ENCODE data around the gene DNAH8. TPM values are rescaled to one million over a fixed set of nuclear protein-coding genes. Genes with fewer than 3 reads are reported as not detected.

Gene DNAH8
- polyA plus RNA-seq, 3 donors: not detected

- no peak for DNase-seq
- no peak overlapping the region for H2AFZ ChIP-seq (ENCODE audit: insufficient read depth, low read depth, low read length, poor library complexity, severe bottlenecking)
- no peaks in the 10 kb centered on the region for H3K27me3 ChIP-seq (ENCODE audit: control insufficient read depth in 2 of 2, insufficient read depth in 2 of 2, low read length in 2 of 2)
- WGBS (ENCODE audit: insufficient coverage): 95% methylated on average over 3 of the region's 4 CpGs
- Mint-ChIP-seq H3K4me1 (no peaks in the 10 kb centered on the region), H3K27me3 (ENCODE audit: low read depth in 3 of 3) (peaks cover 4 to 7% (median 4%) of the 10 kb centered on the region in 3 donors), H3K9me3 (no peaks in the 10 kb centered on the region), H3K27ac (no peak overlapping the region), H3K4me3 (no peak overlapping the region), H3K36me3 (no peaks in the 10 kb centered on the region)
- H3K27ac ChIP-seq (ENCODE audit: low read depth in 1 of 2, low read length in 2 of 2): no peak overlapping the region
- intact Hi-C loops (cut with micrococcal nuclease): no loop called here
- TF ChIP-seq CTCF (IDR thresholded peaks at IDR 0.05): no peak
- no peak overlapping the region for H3K9ac ChIP-seq (ENCODE audit: insufficient read depth, low read length, poor library complexity, severe bottlenecking)
- H3K4me3 ChIP-seq (replicated peaks in 1 of 3; ENCODE audit: low read depth in 2 of 3, low read length in 3 of 3): no peak overlapping the region
- no peaks in the 10 kb centered on the region for H3K9me3 ChIP-seq (replicated peaks in 1 of 2; ENCODE audit: control insufficient read depth in 1 of 2, insufficient read depth in 1 of 2, low read length in 2 of 2)
- H3K36me3 ChIP-seq (replicated peaks in 1 of 2; ENCODE audit: control insufficient read depth in 1 of 2, insufficient read depth in 2 of 2, low read length in 2 of 2): no peaks in the 10 kb centered on the region
- no peaks in the 10 kb centered on the region for H3K79me2 ChIP-seq (ENCODE audit: insufficient read depth, low read length)
- H3K4me2 ChIP-seq (replicated peaks; ENCODE audit: extremely low read depth, low read length, poor library complexity, severe bottlenecking): no peak overlapping the region
- H3K4me1 ChIP-seq (ENCODE audit: control insufficient read depth in 1 of 2, insufficient read depth in 2 of 2, low read length in 2 of 2): no peaks in the 10 kb centered on the region
- H4K20me1 ChIP-seq (ENCODE audit: insufficient read depth, low read length): no peaks in the 10 kb centered on the region
Observed at GRCh38 chr6:38943964-38944363, 228.9 kb downstream of the DNAH8 start.

GRCh38 chr6:38944655-38945279 lies 229.7 kb downstream of the DNAH8 start:
- DNase-seq: no peak
- no peak for TF ChIP-seq CTCF (IDR thresholded peaks at IDR 0.05)
- no peak overlapping the region for H3K27ac Mint-ChIP-seq
- intact Hi-C loops (cut with micrococcal nuclease): no loop called here
- Histone ChIP-seq H3K4me1 (ENCODE audit: control insufficient read depth in 1 of 2, insufficient read depth in 2 of 2, low read length in 2 of 2) (no peaks in the 10 kb centered on the region), H4K20me1 (ENCODE audit: insufficient read depth, low read length) (no peaks in the 10 kb centered on the region), H3K36me3 (replicated peaks in 1 of 2; ENCODE audit: control insufficient read depth in 1 of 2, insufficient read depth in 2 of 2, low read length in 2 of 2) (no peaks in the 10 kb centered on the region), H3K4me2 (replicated peaks; ENCODE audit: extremely low read depth, low read length, poor library complexity, severe bottlenecking) (no peak overlapping the region), H3K4me3 (replicated peaks in 1 of 3; ENCODE audit: low read depth in 2 of 3, low read length in 3 of 3) (no peak overlapping the region), H3K9me3 (replicated peaks in 1 of 2; ENCODE audit: control insufficient read depth in 1 of 2, insufficient read depth in 1 of 2, low read length in 2 of 2) (no peaks in the 10 kb centered on the region), H3K79me2 (ENCODE audit: insufficient read depth, low read length) (no peaks in the 10 kb centered on the region), H2AFZ (ENCODE audit: insufficient read depth, low read depth, low read length, poor library complexity, severe bottlenecking) (no peak overlapping the region), H3K27me3 (ENCODE audit: control insufficient read depth in 2 of 2, insufficient read depth in 2 of 2, low read length in 2 of 2) (no peaks in the 10 kb centered on the region), H3K27ac (ENCODE audit: low read depth in 1 of 2, low read length in 2 of 2) (no peak overlapping the region), H3K9ac (ENCODE audit: insufficient read depth, low read length, poor library complexity, severe bottlenecking) (no peak overlapping the region)
- H3K36me3 Mint-ChIP-seq: no peaks in the 10 kb centered on the region
- H3K4me3 Mint-ChIP-seq: no peak overlapping the region
- peaks cover 4 to 7% (median 4%) of the 10 kb centered on the region in 3 donors for H3K27me3 Mint-ChIP-seq (ENCODE audit: low read depth in 3 of 3)
- no peaks in the 10 kb centered on the region for H3K4me1 Mint-ChIP-seq
- no peaks in the 10 kb centered on the region for H3K9me3 Mint-ChIP-seq
- WGBS (ENCODE audit: insufficient coverage): no CpG with 5 or more reads among the region's 1 CpG

Measured in CD14-positive monocyte (primary cell).